ENCODE results near the gene KLHL3.
"Not testable (repeated sequence)": the region's sequence is repeated elsewhere in the genome, so short reads cannot be mapped to it uniquely, and the experiment has no call there.

Gene KLHL3

GRCh38 chr5:137735555-137736284 is at the start of gene KLHL3:
Gene KLHL3 (minus strand): TSS chr5:137736089. CDS start chr5:137735646, 443 bp downstream.
- H3K9me3 Mint-ChIP-seq = peaks cover 5% of the 10 kb centered on the region
- peak; percentile 33 for DNase-seq (ENCODE audit: low spot score)
- peaks cover 15% of the 10 kb centered on the region for H3K4me1 Mint-ChIP-seq (ENCODE audit: low read depth)
- no peak within 1 kb of the TSS for H3K4me3 Mint-ChIP-seq
- H3K36me3 Mint-ChIP-seq (ENCODE audit: low read depth) = peaks cover 4% of the 10 kb centered on the region
- H3K27ac Mint-ChIP-seq = no peak within 1 kb of the TSS
- H3K27me3 Mint-ChIP-seq (ENCODE audit: low read depth) = peaks cover 6% of the 10 kb centered on the region

- H3K9me3 Mint-ChIP-seq = no peaks in the 10 kb centered on the region
- H3K36me3 Mint-ChIP-seq (ENCODE audit: low read depth) = no peaks in the 10 kb centered on the region
These were observed 47.2 kb upstream of the KLHL3 start for GRCh38 chr5:137782984-137783536.

GRCh38 chr5:137782055-137782454 is 46.2 kb upstream of the KLHL3 start:
- H3K27ac Mint-ChIP-seq = no peak overlapping the region
- H3K9me3 Mint-ChIP-seq = no peaks in the 10 kb centered on the region
- no peak overlapping the region for H3K4me3 Mint-ChIP-seq
- no peaks in the 10 kb centered on the region for H3K4me1 Mint-ChIP-seq (ENCODE audit: low read depth)
- DNase-seq (ENCODE audit: low spot score) = no peak
- H3K36me3 Mint-ChIP-seq (ENCODE audit: low read depth) = no peaks in the 10 kb centered on the region
- peaks cover 24% of the 10 kb centered on the region for H3K27me3 Mint-ChIP-seq (ENCODE audit: low read depth)

More at GRCh38 chr5:137782984-137783536, 47.2 kb upstream of the KLHL3 start:
- H3K27ac Mint-ChIP-seq = no peak overlapping the region
- H3K4me1 Mint-ChIP-seq (ENCODE audit: low read depth) = no peaks in the 10 kb centered on the region
- no peak for DNase-seq (ENCODE audit: low spot score)
- H3K4me3 Mint-ChIP-seq = no peak overlapping the region
- peaks cover 26% of the 10 kb centered on the region for H3K27me3 Mint-ChIP-seq (ENCODE audit: low read depth)

- Mint-ChIP-seq H3K36me3 (ENCODE audit: low read depth) (no peaks in the 10 kb centered on the region), H3K27ac (no peak overlapping the region), H3K27me3 (ENCODE audit: low read depth) (peaks cover 7% of the 10 kb centered on the region), H3K4me1 (ENCODE audit: low read depth) (no peaks in the 10 kb centered on the region), H3K4me3 (no peak overlapping the region), H3K9me3 (no peaks in the 10 kb centered on the region)
- DNase-seq (ENCODE audit: low spot score) = no peak
These were observed 43.1 kb upstream of the KLHL3 start for GRCh38 chr5:137778772-137779564.

GRCh38 chr5:137767937-137768336 is 32.0 kb upstream of the KLHL3 start:
- peaks cover 24% of the 10 kb centered on the region for H3K9me3 Mint-ChIP-seq
- H3K27me3 Mint-ChIP-seq (ENCODE audit: low read depth) = peaks cover 10% of the 10 kb centered on the region
- not testable (repeated sequence) for H3K4me1 Mint-ChIP-seq (ENCODE audit: low read depth); DNase-seq (ENCODE audit: low spot score); H3K36me3 Mint-ChIP-seq (ENCODE audit: low read depth); H3K4me3 Mint-ChIP-seq; H3K27ac Mint-ChIP-seq

GRCh38 chr5:137761566-137761965 is 25.7 kb upstream of the KLHL3 start:
- Mint-ChIP-seq H3K36me3 (ENCODE audit: low read depth) (no peaks in the 10 kb centered on the region), H3K27ac (no peak overlapping the region), H3K4me1 (ENCODE audit: low read depth) (no peaks in the 10 kb centered on the region), H3K4me3 (no peak overlapping the region), H3K27me3 (ENCODE audit: low read depth) (peaks cover 6% of the 10 kb centered on the region), H3K9me3 (no peaks in the 10 kb centered on the region)
- no peak for DNase-seq (ENCODE audit: low spot score)

GRCh38 chr5:137760719-137761516 is 25.0 kb upstream of the KLHL3 start:
- Mint-ChIP-seq H3K36me3 (ENCODE audit: low read depth) (no peaks in the 10 kb centered on the region), H3K4me1 (ENCODE audit: low read depth) (no peaks in the 10 kb centered on the region), H3K27ac (no peak overlapping the region), H3K9me3 (no peaks in the 10 kb centered on the region), H3K4me3 (no peak overlapping the region), H3K27me3 (ENCODE audit: low read depth) (peaks cover 6% of the 10 kb centered on the region)
- no peak for DNase-seq (ENCODE audit: low spot score)

GRCh38 chr5:137760294-137760693 is 24.4 kb upstream of the KLHL3 start:
- Mint-ChIP-seq H3K27me3 (ENCODE audit: low read depth) (peaks cover under 1% of the 10 kb centered on the region), H3K4me1 (ENCODE audit: low read depth) (no peaks in the 10 kb centered on the region), H3K27ac (no peak overlapping the region), H3K4me3 (no peak overlapping the region), H3K36me3 (ENCODE audit: low read depth) (no peaks in the 10 kb centered on the region), H3K9me3 (no peaks in the 10 kb centered on the region)
- no peak for DNase-seq (ENCODE audit: low spot score)

- H3K27me3 Mint-ChIP-seq (ENCODE audit: low read depth) = no peaks in the 10 kb centered on the region
- no peak overlapping the region for H3K27ac Mint-ChIP-seq
- no peaks in the 10 kb centered on the region for H3K9me3 Mint-ChIP-seq
- DNase-seq (ENCODE audit: low spot score) = no peak
- peaks cover 3% of the 10 kb centered on the region for H3K4me1 Mint-ChIP-seq (ENCODE audit: low read depth)
- peaks cover under 1% of the 10 kb centered on the region for H3K36me3 Mint-ChIP-seq (ENCODE audit: low read depth)
- H3K4me3 Mint-ChIP-seq = no peak overlapping the region
These were observed 22.9 kb upstream of the KLHL3 start for GRCh38 chr5:137758715-137759306.

- DNase-seq (ENCODE audit: low spot score) = no peak
- Mint-ChIP-seq H3K36me3 (ENCODE audit: low read depth) (peaks cover 6% of the 10 kb centered on the region), H3K4me1 (ENCODE audit: low read depth) (peaks cover 3% of the 10 kb centered on the region), H3K9me3 (no peaks in the 10 kb centered on the region), H3K27ac (no peak overlapping the region), H3K4me3 (no peak overlapping the region), H3K27me3 (ENCODE audit: low read depth) (no peaks in the 10 kb centered on the region)
These were observed 22.2 kb upstream of the KLHL3 start for GRCh38 chr5:137758121-137758520.

GRCh38 chr5:137757634-137758033 is 21.7 kb upstream of the KLHL3 start:
- no peak overlapping the region for H3K27ac Mint-ChIP-seq
- H3K4me3 Mint-ChIP-seq = no peak overlapping the region
- no peak for DNase-seq (ENCODE audit: low spot score)
- no peaks in the 10 kb centered on the region for H3K9me3 Mint-ChIP-seq
- H3K36me3 Mint-ChIP-seq (ENCODE audit: low read depth) = peaks cover 11% of the 10 kb centered on the region
- H3K4me1 Mint-ChIP-seq (ENCODE audit: low read depth) = peaks cover 3% of the 10 kb centered on the region
- no peaks in the 10 kb centered on the region for H3K27me3 Mint-ChIP-seq (ENCODE audit: low read depth)

GRCh38 chr5:137754961-137755762 is 19.3 kb upstream of the KLHL3 start:
- peak overlapping the region; percentile 100 for H3K27ac Mint-ChIP-seq
- peaks cover 20% of the 10 kb centered on the region for H3K4me1 Mint-ChIP-seq (ENCODE audit: low read depth)
- H3K27me3 Mint-ChIP-seq (ENCODE audit: low read depth) = no peaks in the 10 kb centered on the region
- H3K4me3 Mint-ChIP-seq = peak overlapping the region; percentile 95
- H3K9me3 Mint-ChIP-seq = no peaks in the 10 kb centered on the region
- H3K36me3 Mint-ChIP-seq (ENCODE audit: low read depth) = peaks cover 34% of the 10 kb centered on the region
- DNase-seq (ENCODE audit: low spot score) = no peak
